Stomach (tissue), 4 donors: Measurements from ENCODE around the gene COL27A1.

ENCODE experiments used
- EP300 ChIP-seq: sonication (generic); formaldehyde crosslinking; IDR thresholded peaks from one replicate; pipeline ENCODE4 v1.6.1; 2017; ENCODE audit warnings: antibody characterized with exemption
- POLR2A ChIP-seq, 4 donors: fragments of 450-650 bp; IDR thresholded peaks; one replicate each; pipeline ENCODE4 v1.6.1; 2016; ENCODE audit warnings: antibody characterized with exemption in 4 of 4, control low read depth in 2 of 4, mild to moderate bottlenecking in 1 of 4, moderate library complexity in 1 of 4
- TF ChIP-seq, protein P1 (sequence below), 7 experiments: fragments of 450-650 bp in 4 of 7; fragments of 200-600 bp in 3 of 7; sonication (generic) in 3 of 7; IDR thresholded peaks; one replicate each; pipeline ENCODE4 v1.5.1; 2016 to 2019; ENCODE audit warnings: antibody characterized with exemption in 7 of 7, control low read depth in 2 of 7, mild to moderate bottlenecking in 1 of 7

DNA sequence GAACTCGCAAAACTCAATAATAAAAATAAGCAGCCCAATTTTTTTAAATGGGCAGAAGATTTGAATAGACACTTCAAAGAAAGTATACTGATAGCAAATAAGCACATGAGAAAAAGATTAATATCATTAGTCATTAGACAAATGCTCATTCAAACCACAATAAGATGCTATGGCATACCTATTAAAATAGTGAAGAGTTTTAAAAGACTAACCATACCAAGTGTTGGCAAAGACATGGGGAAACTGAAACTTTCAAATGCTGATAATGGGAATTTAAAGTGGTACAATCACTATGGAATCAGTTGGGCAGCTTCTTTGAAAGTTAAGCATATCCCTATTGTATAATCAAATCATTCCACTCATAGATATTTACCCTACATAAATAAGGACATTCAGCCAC is 141.0 kb downstream of the COL27A1 start:
- TF ChIP-seq, protein P1, sequence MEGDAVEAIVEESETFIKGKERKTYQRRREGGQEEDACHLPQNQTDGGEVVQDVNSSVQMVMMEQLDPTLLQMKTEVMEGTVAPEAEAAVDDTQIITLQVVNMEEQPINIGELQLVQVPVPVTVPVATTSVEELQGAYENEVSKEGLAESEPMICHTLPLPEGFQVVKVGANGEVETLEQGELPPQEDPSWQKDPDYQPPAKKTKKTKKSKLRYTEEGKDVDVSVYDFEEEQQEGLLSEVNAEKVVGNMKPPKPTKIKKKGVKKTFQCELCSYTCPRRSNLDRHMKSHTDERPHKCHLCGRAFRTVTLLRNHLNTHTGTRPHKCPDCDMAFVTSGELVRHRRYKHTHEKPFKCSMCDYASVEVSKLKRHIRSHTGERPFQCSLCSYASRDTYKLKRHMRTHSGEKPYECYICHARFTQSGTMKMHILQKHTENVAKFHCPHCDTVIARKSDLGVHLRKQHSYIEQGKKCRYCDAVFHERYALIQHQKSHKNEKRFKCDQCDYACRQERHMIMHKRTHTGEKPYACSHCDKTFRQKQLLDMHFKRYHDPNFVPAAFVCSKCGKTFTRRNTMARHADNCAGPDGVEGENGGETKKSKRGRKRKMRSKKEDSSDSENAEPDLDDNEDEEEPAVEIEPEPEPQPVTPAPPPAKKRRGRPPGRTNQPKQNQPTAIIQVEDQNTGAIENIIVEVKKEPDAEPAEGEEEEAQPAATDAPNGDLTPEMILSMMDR (IDR thresholded peaks at IDR 0.05), result no peak
- TF ChIP-seq POLR2A (IDR thresholded peaks at IDR 0.05) (no peak), EP300 (no peak)
